Gastrocnemius medialis (tissue), 4 donors: ENCODE results near the gene MAGEB3. TPM values are rescaled to one million over a fixed set of nuclear protein-coding genes. Genes with fewer than 3 reads are reported as not detected.
"Not testable (repeated sequence)": the region's sequence is repeated elsewhere in the genome, so short reads cannot be mapped to it uniquely, and the experiment has no call there.

Source experiments
- ATAC-seq, 2 donors: fragments of 150-250 bp; one replicate each; pipeline ENCODE4 v1.9.1; 2016
- DNase-seq, 2 donors: peaks; one replicate each; pipeline ENCODE4 v3.0.0-alpha.2; 2019
- H3K27ac ChIP-seq, 4 donors: fragments of 200-600 bp; sonication (generic); 1 replicate in 1 of 4; 2 replicates in 3 of 4; pipeline ENCODE4 v1.5.1; 2016 to 2018; ENCODE audit warnings: mild to moderate bottlenecking in 2 of 4, moderate library complexity in 1 of 4
- H3K27me3 ChIP-seq, 3 donors: fragments of 200-600 bp; sonication (generic) in 2 of 3; 1 replicate in 1 of 3; 2 replicates in 2 of 3; pipeline versions ENCODE4 v1.5.1 to v1.6.0; 2016 to 2019; ENCODE audit warnings: mild to moderate bottlenecking in 1 of 3, moderate library complexity in 1 of 3
- H3K36me3 ChIP-seq, 2 donors: fragments of 200-600 bp; sonication (generic) in 1 of 2; one replicate each; pipeline ENCODE4 v1.5.1; 2017 to 2018
- H3K4me1 ChIP-seq, 2 donors: fragments of 200-600 bp; sonication (generic) in 1 of 2; one replicate each; pipeline ENCODE4 v1.5.1; 2016 to 2017; ENCODE audit warnings: mild to moderate bottlenecking in 2 of 2
- H3K4me3 ChIP-seq, 4 donors: fragments of 200-600 bp; sonication (generic) in 3 of 4; 1 replicate in 1 of 4; 2 replicates in 3 of 4; pipeline ENCODE4 v1.5.1; 2016 to 2019; ENCODE audit warnings: mild to moderate bottlenecking in 2 of 4
- H3K9me3 ChIP-seq, 3 donors: fragments of 200-600 bp; sonication (generic) in 2 of 3; 1 replicate in 1 of 3; 2 replicates in 2 of 3; pipeline ENCODE4 v1.5.1; 2016 to 2019
- POLR2A ChIP-seq, 2 donors: fragments of 450-650 bp; IDR thresholded peaks; one replicate each; pipeline ENCODE4 v1.6.1; 2017; ENCODE audit warnings: antibody characterized with exemption in 2 of 2, mild to moderate bottlenecking in 2 of 2, moderate library complexity in 2 of 2
- in situ Hi-C, 4 donors: fragments of 200-750 bp; cut with MboI; loops; one replicate each; pipeline versions ENCODE4 v1.15.0 to v1.8.0; 2017; ENCODE audit warnings: low sequenced_read_pairs in 4 of 4
- intact Hi-C: fragments of 100-400 bp; cut with DNase I; formaldehyde crosslinking; loops from one replicate; pipeline ENCODE4 v1.15.1; 2023; ENCODE audit warnings: low total_unique reads
- total RNA-seq, 4 donors: library from RNA; depleted of rRNA; stranded (reverse); fragments of >200 nt; gene quantifications; one replicate each; pipeline versions ENCODE4 v1.1.0 to v1.2.3, GENCODE V29; 2016
- TF ChIP-seq, protein P1 (sequence below), 5 experiments: fragments of 450-650 bp in 3 of 5; fragments of 200-600 bp in 2 of 5; sonication (generic) in 2 of 5; IDR thresholded peaks in 4 of 5; conservative IDR thresholded peaks in 1 of 5; 1 replicate in 4 of 5; 2 replicates in 1 of 5; pipeline ENCODE4 v1.5.1; 2016 to 2019; ENCODE audit warnings: antibody characterized with exemption in 5 of 5, mild to moderate bottlenecking in 3 of 5, moderate library complexity in 3 of 5

Gene MAGEB3
- not detected for total RNA-seq

GRCh38 chrX:30230395-30230794 is at the start of gene MAGEB3:
Gene MAGEB3 (plus strand): TSS chrX:30230657. CDS start chrX:30235925, 5,268 bp downstream.
- no peak within 1 kb of the TSS for H3K27ac ChIP-seq
- H3K9me3 ChIP-seq, result no peaks in the 10 kb centered on the region
- H3K4me3 ChIP-seq, result no peak within 1 kb of the TSS
- TF ChIP-seq, protein P1, sequence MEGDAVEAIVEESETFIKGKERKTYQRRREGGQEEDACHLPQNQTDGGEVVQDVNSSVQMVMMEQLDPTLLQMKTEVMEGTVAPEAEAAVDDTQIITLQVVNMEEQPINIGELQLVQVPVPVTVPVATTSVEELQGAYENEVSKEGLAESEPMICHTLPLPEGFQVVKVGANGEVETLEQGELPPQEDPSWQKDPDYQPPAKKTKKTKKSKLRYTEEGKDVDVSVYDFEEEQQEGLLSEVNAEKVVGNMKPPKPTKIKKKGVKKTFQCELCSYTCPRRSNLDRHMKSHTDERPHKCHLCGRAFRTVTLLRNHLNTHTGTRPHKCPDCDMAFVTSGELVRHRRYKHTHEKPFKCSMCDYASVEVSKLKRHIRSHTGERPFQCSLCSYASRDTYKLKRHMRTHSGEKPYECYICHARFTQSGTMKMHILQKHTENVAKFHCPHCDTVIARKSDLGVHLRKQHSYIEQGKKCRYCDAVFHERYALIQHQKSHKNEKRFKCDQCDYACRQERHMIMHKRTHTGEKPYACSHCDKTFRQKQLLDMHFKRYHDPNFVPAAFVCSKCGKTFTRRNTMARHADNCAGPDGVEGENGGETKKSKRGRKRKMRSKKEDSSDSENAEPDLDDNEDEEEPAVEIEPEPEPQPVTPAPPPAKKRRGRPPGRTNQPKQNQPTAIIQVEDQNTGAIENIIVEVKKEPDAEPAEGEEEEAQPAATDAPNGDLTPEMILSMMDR (IDR thresholded peaks at IDR 0.05 in 4 of 5, conservative IDR thresholded peaks at IDR 0.05 in 1 of 5), result no peak
- no peak for TF ChIP-seq POLR2A (IDR thresholded peaks at IDR 0.05)
- DNase-seq (no peak), ATAC-seq (no peak)
- no peaks in the 10 kb centered on the region for H3K4me1 ChIP-seq
- intact Hi-C loops, result no loop called here
- H3K36me3 ChIP-seq, result no peaks in the 10 kb centered on the region
- no peaks in the 10 kb centered on the region for H3K27me3 ChIP-seq
- in situ Hi-C loops, result no loop called here

GRCh38 chrX:30181353-30181752 is 49.1 kb upstream of the MAGEB3 start:
- ATAC-seq, result no peak
- TF ChIP-seq POLR2A (IDR thresholded peaks at IDR 0.05), result no peak
- TF ChIP-seq, protein P1 (IDR thresholded peaks at IDR 0.05 in 4 of 5, conservative IDR thresholded peaks at IDR 0.05 in 1 of 5), result no peak
- in situ Hi-C loops, result loop anchor here in 1 of 4 donors (25.0 kb wide), 1 partner anchor 106 kb away; no protein-coding TSS in a partner anchor
- Histone ChIP-seq H3K4me1 (no peaks in the 10 kb centered on the region), H3K9me3 (no peaks in the 10 kb centered on the region), H3K36me3 (no peaks in the 10 kb centered on the region), H3K27ac (no peak overlapping the region), H3K4me3 (no peak overlapping the region), H3K27me3 (no peaks in the 10 kb centered on the region)
- no peak for DNase-seq
- intact Hi-C loops, result no loop called here

GRCh38 chrX:30183554-30183953 is 46.9 kb upstream of the MAGEB3 start:
- ATAC-seq (no peak), DNase-seq (no peak)
- Histone ChIP-seq H3K4me1 (no peaks in the 10 kb centered on the region), H3K4me3 (no peak overlapping the region), H3K36me3 (no peaks in the 10 kb centered on the region), H3K27me3 (no peaks in the 10 kb centered on the region), H3K27ac (no peak overlapping the region), H3K9me3 (no peaks in the 10 kb centered on the region)
- in situ Hi-C loops (loop anchor here in 1 of 4 donors (25.0 kb wide), 1 partner anchor 104 kb away; no protein-coding TSS in a partner anchor), intact Hi-C loops (no loop called here)
- TF ChIP-seq, protein P1 (IDR thresholded peaks at IDR 0.05 in 4 of 5, conservative IDR thresholded peaks at IDR 0.05 in 1 of 5), result no peak
- no peak for TF ChIP-seq POLR2A (IDR thresholded peaks at IDR 0.05)

DNA sequence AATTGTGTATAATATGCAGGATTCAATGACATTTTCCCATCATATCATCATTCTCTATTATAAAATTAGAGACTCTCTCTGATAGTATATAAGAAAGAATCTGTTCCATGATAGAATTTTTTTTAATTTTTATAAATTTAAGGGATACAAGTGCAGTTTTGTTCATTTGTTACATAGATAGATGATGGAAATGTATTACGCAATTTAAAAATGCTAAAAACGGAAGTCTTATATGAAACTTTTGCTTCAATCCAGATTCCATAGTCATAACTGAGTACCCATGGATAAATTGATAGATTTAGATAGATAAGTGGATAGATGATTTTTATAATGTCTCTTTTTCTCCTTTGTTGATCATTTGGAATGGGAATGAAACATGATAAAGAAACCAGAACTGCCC is 40.0 kb upstream of the MAGEB3 start:
- H3K27ac ChIP-seq, result no peak overlapping the region
- no peaks in the 10 kb centered on the region for H3K36me3 ChIP-seq
- DNase-seq, result no peak
- in situ Hi-C loops, result loop anchor here in 1 of 4 donors (25.0 kb wide), 1 partner anchor 97 kb away; no protein-coding TSS in a partner anchor
- ATAC-seq, result no peak
- H3K27me3 ChIP-seq, result no peaks in the 10 kb centered on the region
- no peaks in the 10 kb centered on the region for H3K4me1 ChIP-seq
- intact Hi-C loops, result no loop called here
- TF ChIP-seq, protein P1 (IDR thresholded peaks at IDR 0.05 in 4 of 5, conservative IDR thresholded peaks at IDR 0.05 in 1 of 5), result no peak
- no peak for TF ChIP-seq POLR2A (IDR thresholded peaks at IDR 0.05)
- no peak overlapping the region for H3K4me3 ChIP-seq
- H3K9me3 ChIP-seq, result no peaks in the 10 kb centered on the region

- in situ Hi-C loops, result loop anchor here in 1 of 4 donors (25.0 kb wide), 1 partner anchor 93 kb away; no protein-coding TSS in a partner anchor
- ATAC-seq, intact Hi-C loops: not testable (repeated sequence)
Observed at GRCh38 chrX:30193910-30194309, 36.5 kb upstream of the MAGEB3 start.

More at GRCh38 chrX:30193910-30194309, 36.5 kb upstream of the MAGEB3 start:
- DNase-seq, H3K27me3 ChIP-seq, H3K9me3 ChIP-seq, H3K27ac ChIP-seq, H3K4me1 ChIP-seq, H3K4me3 ChIP-seq, H3K36me3 ChIP-seq: not testable (repeated sequence)
